ENCODE measurements around the gene ABCD3.

DNA sequence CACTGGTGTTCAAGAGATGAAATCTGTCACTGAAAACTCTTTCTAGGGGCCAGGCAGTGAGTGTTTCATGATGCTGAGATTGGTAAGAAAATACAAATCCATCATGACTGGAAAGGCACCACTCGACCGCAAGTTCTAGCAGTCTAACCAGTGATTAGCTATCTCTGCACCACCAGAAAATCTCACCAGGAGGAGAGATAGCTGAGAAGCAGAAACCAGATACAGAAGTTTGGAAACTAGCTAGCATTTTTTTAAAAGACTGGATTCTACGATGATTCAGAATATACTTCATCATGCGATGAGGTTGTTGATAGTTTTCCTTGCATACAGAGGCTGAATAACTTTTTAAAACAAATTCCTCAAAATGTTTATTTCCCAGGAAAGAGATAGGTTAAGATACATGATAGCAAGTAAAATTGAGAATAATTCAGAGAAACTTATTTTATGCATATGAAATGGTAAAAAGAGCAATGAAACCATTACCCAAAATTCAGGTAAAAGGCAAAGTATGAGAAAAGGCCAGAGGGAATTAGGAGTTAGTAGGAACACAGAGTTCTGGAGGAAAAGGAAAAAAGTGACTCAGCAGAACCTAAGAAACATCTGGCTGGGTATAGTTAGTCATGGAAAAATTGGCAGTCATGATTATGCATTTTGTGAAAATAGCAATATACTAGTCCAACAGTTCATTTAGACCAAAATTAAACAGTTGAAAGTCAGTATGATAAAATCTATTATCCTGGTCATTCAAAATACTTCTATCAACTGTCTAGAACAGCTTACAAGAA is 126.7 kb downstream of the ABCD3 start:
- TF ChIP-seq, protein P1, sequence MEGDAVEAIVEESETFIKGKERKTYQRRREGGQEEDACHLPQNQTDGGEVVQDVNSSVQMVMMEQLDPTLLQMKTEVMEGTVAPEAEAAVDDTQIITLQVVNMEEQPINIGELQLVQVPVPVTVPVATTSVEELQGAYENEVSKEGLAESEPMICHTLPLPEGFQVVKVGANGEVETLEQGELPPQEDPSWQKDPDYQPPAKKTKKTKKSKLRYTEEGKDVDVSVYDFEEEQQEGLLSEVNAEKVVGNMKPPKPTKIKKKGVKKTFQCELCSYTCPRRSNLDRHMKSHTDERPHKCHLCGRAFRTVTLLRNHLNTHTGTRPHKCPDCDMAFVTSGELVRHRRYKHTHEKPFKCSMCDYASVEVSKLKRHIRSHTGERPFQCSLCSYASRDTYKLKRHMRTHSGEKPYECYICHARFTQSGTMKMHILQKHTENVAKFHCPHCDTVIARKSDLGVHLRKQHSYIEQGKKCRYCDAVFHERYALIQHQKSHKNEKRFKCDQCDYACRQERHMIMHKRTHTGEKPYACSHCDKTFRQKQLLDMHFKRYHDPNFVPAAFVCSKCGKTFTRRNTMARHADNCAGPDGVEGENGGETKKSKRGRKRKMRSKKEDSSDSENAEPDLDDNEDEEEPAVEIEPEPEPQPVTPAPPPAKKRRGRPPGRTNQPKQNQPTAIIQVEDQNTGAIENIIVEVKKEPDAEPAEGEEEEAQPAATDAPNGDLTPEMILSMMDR (IDR thresholded peaks at IDR 0.05 in 4 of 5, conservative IDR thresholded peaks at IDR 0.05 in 1 of 5): no peak
- no peak for TF ChIP-seq POLR2A (IDR thresholded peaks at IDR 0.05)

Data from gastrocnemius medialis (tissue), 4 donors.